Body of pancreas (tissue), 4 donors: Measurements from ENCODE around the gene NACC1. TPM values are rescaled to one million over a fixed set of nuclear protein-coding genes. Genes with fewer than 3 reads are reported as not detected.

Source experiments
- ATAC-seq: fragments of 150-250 bp; one replicate; pipeline ENCODE4 v1.9.1; 2016
- DNase-seq, 4 donors: peaks; one replicate each; pipeline ENCODE4 v3.0.0-alpha.2; 2019
- H3K27ac ChIP-seq, 4 donors: fragments of 200-600 bp; sonication (generic); 1 replicate in 3 of 4; 2 replicates in 1 of 4; pipeline versions ENCODE4 v1.5.1 to v1.6.1; 2016 to 2019; ENCODE audit warnings: mild to moderate bottlenecking in 1 of 4, mixed read lengths in 1 of 4, moderate library complexity in 1 of 4
- H3K27me3 ChIP-seq, 2 donors: fragments of 200-600 bp; sonication (generic); one replicate each; pipeline ENCODE4 v1.6.0; 2016; ENCODE audit warnings: mild to moderate bottlenecking in 1 of 2
- H3K36me3 ChIP-seq, 2 donors: fragments of 200-600 bp; sonication (generic); replicated peaks in 1 of 2; 2 replicates each; pipeline ENCODE4 v1.5.1; 2016; ENCODE audit warnings: low read depth in 2 of 2; ENCODE audit not compliant: insufficient read depth in 1 of 2
- H3K4me1 ChIP-seq: fragments of 200-600 bp; sonication (generic); one replicate; pipeline ENCODE4 v1.6.0; 2016
- H3K4me3 ChIP-seq, 2 donors: fragments of 200-600 bp; sonication (generic); 1 replicate in 1 of 2; 2 replicates in 1 of 2; pipeline ENCODE4 v1.5.1; 2016 to 2019
- H3K9me3 ChIP-seq, 3 donors: fragments of 200-600 bp; sonication (generic); 1 replicate in 2 of 3; 2 replicates in 1 of 3; pipeline ENCODE4 v1.5.1; 2016
- CTCF ChIP-seq, 7 experiments: fragments of 450-650 bp in 4 of 7; fragments of 200-600 bp in 3 of 7; sonication (generic) in 3 of 7; IDR thresholded peaks; one replicate each; pipeline ENCODE4 v1.5.1; 2016 to 2019; ENCODE audit warnings: antibody characterized with exemption in 7 of 7
- POLR2A ChIP-seq, 3 donors: fragments of 450-650 bp; IDR thresholded peaks; one replicate each; pipeline ENCODE4 v1.6.1; 2016; ENCODE audit warnings: antibody characterized with exemption in 3 of 3, mild to moderate bottlenecking in 2 of 3
- WGBS, 2 donors: methylation state at CpG; one replicate each; pipeline ENCODE4 v1.1.5; 2017; 5-methylcytosine and 5-hydroxymethylcytosine counted together
- intact Hi-C: fragments of 100-400 bp; cut with DNase I; formaldehyde crosslinking; loops from one replicate; pipeline ENCODE4 v1.15.1; 2023
- total RNA-seq, 2 donors: library from RNA; depleted of rRNA; stranded (reverse); fragments of >200 nt; gene quantifications; one replicate each; pipeline ENCODE4 v1.1.0, GENCODE V29; 2016

The NACC1 gene
- total RNA-seq, 2 donors from 2014 or later = 6.0 to 15.5 TPM

DNA sequence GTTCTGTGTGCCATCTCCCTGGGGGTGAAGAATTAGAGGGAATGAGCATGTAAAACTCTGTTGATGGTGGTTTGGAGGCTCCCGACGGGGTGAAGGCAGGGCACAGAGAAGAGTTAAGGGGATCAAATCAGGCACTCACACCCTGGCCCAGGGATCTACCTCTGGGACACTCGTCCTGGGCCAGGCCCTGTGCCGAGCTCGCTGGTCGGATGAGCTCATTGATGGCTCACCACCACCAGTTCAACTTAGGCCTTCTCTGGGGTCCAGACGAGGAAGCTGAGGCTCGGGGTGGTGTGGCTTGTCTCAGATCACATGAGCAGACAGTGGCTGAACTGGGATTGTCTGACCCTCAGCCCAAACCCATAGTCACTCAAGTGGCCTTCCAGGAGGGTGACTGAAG, 1.6 kb downstream of the NACC1 start:
- H3K36me3 ChIP-seq = no peaks in the 10 kb centered on the region
- no peak for DNase-seq
- intact Hi-C loops = no loop called here
- no peaks in the 10 kb centered on the region for H3K9me3 ChIP-seq
- no peaks in the 10 kb centered on the region for H3K27me3 ChIP-seq
- H3K4me1 ChIP-seq = peaks cover 36% of the 10 kb centered on the region
- H3K27ac ChIP-seq = no peak overlapping the region
- ATAC-seq = no peak
- no peak overlapping the region for H3K4me3 ChIP-seq
- WGBS, 2 donors = 62 to 80% methylated on average over 2 to 8 of the region's 8 CpGs
- TF ChIP-seq CTCF (IDR thresholded peaks at IDR 0.05) = no peak
- TF ChIP-seq POLR2A (IDR thresholded peaks at IDR 0.05) = no peak

GRCh38 chr19:13120031-13120430, 2.0 kb downstream of the NACC1 start:
- Histone ChIP-seq H3K4me1 (peaks cover 36% of the 10 kb centered on the region), H3K27me3 (no peaks in the 10 kb centered on the region), H3K4me3 (no peak overlapping the region), H3K36me3 (no peaks in the 10 kb centered on the region), H3K9me3 (no peaks in the 10 kb centered on the region), H3K27ac (no peak overlapping the region)
- intact Hi-C loops = no loop called here
- TF ChIP-seq POLR2A (IDR thresholded peaks at IDR 0.05) (no peak), CTCF (IDR thresholded peaks at IDR 0.05) (no peak)
- no peak for DNase-seq
- ATAC-seq = no peak
- 76% methylated on average over 7 to 9 of the region's 9 CpGs for WGBS, 2 donors

- Histone ChIP-seq H3K4me1 (peaks cover 29% of the 10 kb centered on the region), H3K4me3 (no peak overlapping the region), H3K27ac (no peak overlapping the region), H3K36me3 (no peaks in the 10 kb centered on the region), H3K9me3 (no peaks in the 10 kb centered on the region), H3K27me3 (no peaks in the 10 kb centered on the region)
- 80 to 81% methylated on average over 8 to 10 of the region's 10 CpGs for WGBS, 2 donors
- no peak for ATAC-seq
- intact Hi-C loops = no loop called here
- DNase-seq = no peak
- TF ChIP-seq POLR2A (IDR thresholded peaks at IDR 0.05) = no peak
- no peak for TF ChIP-seq CTCF (IDR thresholded peaks at IDR 0.05)
Measured at GRCh38 chr19:13120817-13121216, 2.8 kb downstream of the NACC1 start.

DNA sequence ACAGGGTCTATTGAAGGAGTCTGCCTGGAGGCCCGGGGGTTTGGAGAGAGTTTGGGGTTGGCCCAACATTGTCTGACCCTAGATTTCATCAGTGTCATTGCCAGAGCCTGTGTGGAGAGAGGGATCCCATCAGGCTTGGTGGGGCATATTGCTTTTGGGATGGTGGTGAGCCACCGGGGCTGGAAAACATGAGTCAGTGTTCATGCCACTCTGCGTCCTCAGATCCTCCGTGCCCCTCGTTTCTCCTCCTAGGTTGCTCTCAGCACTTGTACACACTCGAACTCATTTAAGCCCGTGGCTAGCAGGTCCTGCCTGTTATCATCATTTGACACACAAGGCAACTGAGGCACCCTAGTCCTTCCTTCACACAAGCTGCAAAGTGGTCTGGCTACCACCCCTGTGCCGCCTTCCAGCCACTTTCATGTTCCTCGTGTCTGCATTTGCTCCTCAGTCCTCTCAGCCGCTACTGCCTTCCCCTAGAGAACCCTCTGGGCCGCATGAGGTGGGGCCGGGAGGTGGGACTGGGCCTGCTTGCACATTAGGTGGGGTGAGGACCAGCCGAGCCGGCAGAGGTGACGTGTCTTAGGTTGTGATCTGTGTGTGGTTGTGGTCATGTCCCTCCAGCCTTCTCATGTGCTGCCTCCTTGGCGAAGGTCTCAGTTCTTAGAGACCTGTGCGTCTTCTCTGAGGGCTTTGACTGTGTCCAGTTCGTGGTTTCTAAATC, 3.6 kb downstream of the NACC1 start:
- peaks cover 26% of the 10 kb centered on the region for H3K4me1 ChIP-seq
- WGBS, 2 donors = 77 to 84% methylated on average over 17 to 18 of the region's 18 CpGs

More for the DNA sequence above, 3.6 kb downstream of the NACC1 start:
- intact Hi-C loops = no loop called here
- no peaks in the 10 kb centered on the region for H3K9me3 ChIP-seq
- DNase-seq (no peak), ATAC-seq (no peak)
- TF ChIP-seq CTCF (IDR thresholded peaks at IDR 0.05) = no peak
- no peak for TF ChIP-seq POLR2A (IDR thresholded peaks at IDR 0.05)
- no peaks in the 10 kb centered on the region for H3K36me3 ChIP-seq
- H3K4me3 ChIP-seq = no peak overlapping the region
- H3K27me3 ChIP-seq = no peaks in the 10 kb centered on the region
- no peak overlapping the region for H3K27ac ChIP-seq
